Sigmoid colon (tissue), 7 donors: Measurements from ENCODE around the gene ECD. TPM values are rescaled to one million over a fixed set of nuclear protein-coding genes. Genes with fewer than 3 reads are reported as not detected.
A peak's percentile ranks its signal among the peaks of the same experiment; 100 is the strongest.
"Not testable (repeated sequence)": the region's sequence is repeated elsewhere in the genome, so short reads cannot be mapped to it uniquely, and the experiment has no call there.

Experiments
- DNase-seq: peaks from one replicate; pipeline ENCODE4 v3.0.0-alpha.2; 2019
- H3K27ac ChIP-seq, 4 donors: fragments of 200-600 bp; sonication (generic); one replicate each; pipeline ENCODE4 v1.5.1; 2016 to 2019; ENCODE audit warnings: mild to moderate bottlenecking in 1 of 4
- H3K27me3 ChIP-seq, 3 donors: fragments of 200-600 bp; sonication (generic); one replicate each; pipeline ENCODE4 v1.5.1; 2019; ENCODE audit warnings: mild to moderate bottlenecking in 1 of 3
- H3K36me3 ChIP-seq, 4 donors: fragments of 200-600 bp; sonication (generic); one replicate each; pipeline ENCODE4 v1.5.1; 2016 to 2019
- H3K4me1 ChIP-seq, 4 donors: fragments of 200-600 bp; sonication (generic); one replicate each; pipeline ENCODE4 v1.5.1; 2017 to 2019
- H3K4me3 ChIP-seq, 4 donors: fragments of 200-600 bp; sonication (generic); one replicate each; pipeline ENCODE4 v1.5.1; 2017 to 2019; ENCODE audit warnings: mild to moderate bottlenecking in 2 of 4, moderate library complexity in 1 of 4
- H3K9me3 ChIP-seq, 4 donors: fragments of 200-600 bp in 3 of 4; sonication (generic) in 3 of 4; one replicate each; pipeline versions ENCODE4 v1.5.1 to v1.6.1; 2013 to 2019
- CTCF ChIP-seq, 4 experiments: fragments of 450-650 bp in 3 of 4; fragments of 200-600 bp in 1 of 4; IDR thresholded peaks; one replicate each; pipeline ENCODE4 v1.5.1; 2016 to 2019; ENCODE audit warnings: antibody characterized with exemption in 4 of 4, mild to moderate bottlenecking in 3 of 4, moderate library complexity in 2 of 4
- EP300 ChIP-seq, 4 donors: sonication (generic); formaldehyde crosslinking; IDR thresholded peaks; one replicate each; pipeline ENCODE4 v1.6.1; 2017; ENCODE audit warnings: antibody characterized with exemption in 4 of 4
- POLR2A ChIP-seq, 2 donors: fragments of 450-650 bp; IDR thresholded peaks; one replicate each; pipeline ENCODE4 v1.6.1; 2016; ENCODE audit warnings: antibody characterized with exemption in 2 of 2, mild to moderate bottlenecking in 2 of 2, moderate library complexity in 2 of 2
- POLR2AphosphoS5 ChIP-seq, 4 donors: sonication (generic); formaldehyde crosslinking; IDR thresholded peaks; one replicate each; pipeline ENCODE4 v1.6.1; 2017; ENCODE audit warnings: antibody characterized with exemption in 4 of 4
- WGBS, 2 donors: extraction: QIAGEN DNeasy Blood & Tissue Kit; methylation state at CpG; one replicate each; pipeline ENCODE4 v1.1.7; 2013; 5-methylcytosine and 5-hydroxymethylcytosine counted together
- intact Hi-C: fragments of 100-400 bp; cut with DNase I; formaldehyde crosslinking; loops from one replicate; pipeline ENCODE4 v1.15.1; 2023
- polyA plus RNA-seq, 3 donors: library from polyadenylated mRNA; stranded (reverse); fragments of 200-250 nt; gene quantifications; one replicate each; pipeline ENCODE4 v1.2.3, GENCODE V29; 2013
- total RNA-seq, 4 donors: library from RNA; depleted of rRNA; stranded (reverse); fragments of >200 nt; gene quantifications; one replicate each; pipeline ENCODE4 v1.1.0, GENCODE V29; 2016
- donor health status: healthy with polysubstance abuse.
- donor health status: Bipolar disorder and iron deficiency.
- donor health status: healthy.

ECD gene
- total and polyA plus RNA-seq, 7 donors = 7.6 to 39.1 (median 28.0) TPM

GRCh38 chr10:73117976-73118743, 49.6 kb downstream of the ECD start:
- intact Hi-C loops = no loop called here
- no peak for DNase-seq
- Histone ChIP-seq H3K27ac (no peak overlapping the region), H3K9me3 (no peaks in the 10 kb centered on the region), H3K36me3 (peaks cover 0 to 27% (median 0%) of the 10 kb centered on the region in 4 donors), H3K27me3 (no peaks in the 10 kb centered on the region), H3K4me3 (no peak overlapping the region), H3K4me1 (no peaks in the 10 kb centered on the region)
- no peak for TF ChIP-seq POLR2A (IDR thresholded peaks at IDR 0.05)
- WGBS, 2 donors = 66 to 79% methylated on average over 5 of the region's 5 CpGs

- WGBS, 2 donors = 97 to 98% methylated on average over 1 of the region's 1 CpG
- intact Hi-C loops = no loop called here
- Histone ChIP-seq H3K27ac (no peak overlapping the region), H3K4me1 (no peaks in the 10 kb centered on the region), H3K4me3 (no peak overlapping the region), H3K9me3 (no peaks in the 10 kb centered on the region), H3K27me3 (no peaks in the 10 kb centered on the region), H3K36me3 (peaks cover 0 to 14% (median 0%) of the 10 kb centered on the region in 4 donors)
- no peak for TF ChIP-seq POLR2A (IDR thresholded peaks at IDR 0.05)
- DNase-seq = no peak
These were observed 51.8 kb downstream of the ECD start for GRCh38 chr10:73116017-73116416.

GRCh38 chr10:73113551-73113950, 54.3 kb downstream of the ECD start:
- no peaks in the 10 kb centered on the region for H3K4me1 ChIP-seq
- no peak for DNase-seq
- no peak overlapping the region for H3K27ac ChIP-seq
- H3K36me3 ChIP-seq = no peaks in the 10 kb centered on the region
- WGBS, 2 donors = 85 to 86% methylated on average over 1 of the region's 1 CpG
- H3K27me3 ChIP-seq = no peaks in the 10 kb centered on the region
- intact Hi-C loops = loop anchor here (5.0 kb wide), 1 partner anchor 54 kb away; the partner anchor contains the start of genes ECD and FAM149B1
- H3K4me3 ChIP-seq = no peak overlapping the region
- H3K9me3 ChIP-seq = no peaks in the 10 kb centered on the region
- TF ChIP-seq POLR2AphosphoS5 (IDR thresholded peaks at IDR 0.05) (no peak), CTCF (IDR thresholded peaks at IDR 0.05) (no peak), POLR2A (IDR thresholded peaks at IDR 0.05) (no peak), EP300 (IDR thresholded peaks at IDR 0.05) (no peak)

- not testable (repeated sequence) for H3K9me3 ChIP-seq, H3K27me3 ChIP-seq, H3K36me3 ChIP-seq, H3K27ac ChIP-seq, H3K4me3 ChIP-seq, DNase-seq, H3K4me1 ChIP-seq
- intact Hi-C loops = loop anchor here (5.0 kb wide), 1 partner anchor 55 kb away; the partner anchor contains the start of genes ECD and FAM149B1
- WGBS, 2 donors = 97 to 98% methylated on average over 13 of the region's 13 CpGs
These were observed 55.8 kb downstream of the ECD start for GRCh38 chr10:73112032-73112431.

GRCh38 chr10:73110345-73110849, 57.4 kb downstream of the ECD start, which contains the start of gene NUDT13:
Gene NUDT13 (plus strand): TSS chr10:73110455. CDS start chr10:73114366, 3,911 bp downstream.
- TF ChIP-seq POLR2AphosphoS5 (IDR thresholded peaks at IDR 0.05) (peak; percentile 81 to 88 (median 86)), CTCF (IDR thresholded peaks at IDR 0.05) (no peak)

GRCh38 chr10:73109248-73109652, 58.6 kb downstream of the ECD start:
- H3K4me3 ChIP-seq, intact Hi-C loops, H3K27ac ChIP-seq, H3K4me1 ChIP-seq, H3K9me3 ChIP-seq, H3K27me3 ChIP-seq, DNase-seq, H3K36me3 ChIP-seq: not testable (repeated sequence)
- 85 to 98% methylated on average over 4 of the region's 4 CpGs for WGBS, 2 donors

More at GRCh38 chr10:73110345-73110849, 57.4 kb downstream of the ECD start, which contains the start of gene NUDT13:
- Histone ChIP-seq H3K27ac (peak within 1 kb of the TSS; percentile 79 to 90 (median 82)), H3K4me1 (no peaks in the 10 kb centered on the region), H3K9me3 (no peaks in the 10 kb centered on the region), H3K27me3 (no peaks in the 10 kb centered on the region), H3K4me3 (peak within 1 kb of the TSS; percentile 27 to 57 (median 48)), H3K36me3 (no peaks in the 10 kb centered on the region)
- intact Hi-C loops = loop anchor here (2.0 to 5.0 kb wide), 2 partner anchors 14 to 57 kb away; partner anchors contain the start of genes ECD, FAM149B1 and P4HA1
- DNase-seq = peak; percentile 80
- 1 to 4% methylated on average over 5 of the region's 5 CpGs for WGBS, 2 donors
